Nephron progenitor cell (in vitro differentiated cells): ENCODE measurements around the gene SESN3.

Source experiments
- DNase-seq: peaks from one replicate; pipeline ENCODE4 v3.0.0; 2021
- H3K27ac Mint-ChIP-seq: 2 replicates; pipeline ENCODE4 v1.8.0; 2021; ENCODE audit warnings: mild to moderate bottlenecking, moderate library complexity, mixed read lengths
- H3K27me3 Mint-ChIP-seq: 2 replicates; pipeline ENCODE4 v1.8.0; 2021; ENCODE audit warnings: mild to moderate bottlenecking, low read depth, mixed read lengths; ENCODE audit not compliant: poor library complexity
- H3K36me3 Mint-ChIP-seq: 2 replicates; pipeline ENCODE4 v1.8.0; 2021; ENCODE audit warnings: low read depth, mixed read lengths
- H3K4me1 Mint-ChIP-seq: 2 replicates; pipeline ENCODE4 v1.8.0; 2021; ENCODE audit warnings: mixed read lengths
- H3K4me3 Mint-ChIP-seq: 2 replicates; pipeline ENCODE4 v1.8.0; 2021; ENCODE audit warnings: mild to moderate bottlenecking, moderate library complexity, mixed read lengths
- H3K9me3 Mint-ChIP-seq: 2 replicates; pipeline ENCODE4 v1.8.0; 2021; ENCODE audit warnings: mild to moderate bottlenecking, moderate library complexity, mixed read lengths
- TF ChIP-seq, protein P1 (sequence below): fragments of 200-600 bp; sonication (generic); IDR thresholded peaks from 2 replicates; pipeline ENCODE4 v1.5.0; 2021; ENCODE audit warnings: antibody characterized with exemption

The SESN3 gene

DNA sequence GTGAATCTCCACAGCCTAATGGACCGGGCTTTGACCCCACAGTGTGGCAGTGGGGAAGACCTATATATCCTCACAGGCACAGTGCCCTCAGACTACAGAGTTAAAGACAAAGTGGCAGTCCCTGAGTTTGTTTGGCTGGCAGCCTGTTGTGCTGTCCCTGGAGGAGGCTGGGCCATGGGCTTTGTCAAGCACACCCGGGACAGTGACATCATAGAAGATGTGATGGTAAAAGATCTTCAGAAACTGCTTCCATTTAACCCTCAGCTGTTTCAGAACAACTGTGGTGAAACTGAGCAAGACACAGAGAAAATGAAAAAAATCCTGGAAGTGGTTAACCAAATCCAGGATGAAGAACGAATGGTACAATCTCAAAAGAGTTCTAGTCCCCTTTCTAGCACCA is 102.4 kb downstream of the SESN3 start:
- TF ChIP-seq, protein P1, sequence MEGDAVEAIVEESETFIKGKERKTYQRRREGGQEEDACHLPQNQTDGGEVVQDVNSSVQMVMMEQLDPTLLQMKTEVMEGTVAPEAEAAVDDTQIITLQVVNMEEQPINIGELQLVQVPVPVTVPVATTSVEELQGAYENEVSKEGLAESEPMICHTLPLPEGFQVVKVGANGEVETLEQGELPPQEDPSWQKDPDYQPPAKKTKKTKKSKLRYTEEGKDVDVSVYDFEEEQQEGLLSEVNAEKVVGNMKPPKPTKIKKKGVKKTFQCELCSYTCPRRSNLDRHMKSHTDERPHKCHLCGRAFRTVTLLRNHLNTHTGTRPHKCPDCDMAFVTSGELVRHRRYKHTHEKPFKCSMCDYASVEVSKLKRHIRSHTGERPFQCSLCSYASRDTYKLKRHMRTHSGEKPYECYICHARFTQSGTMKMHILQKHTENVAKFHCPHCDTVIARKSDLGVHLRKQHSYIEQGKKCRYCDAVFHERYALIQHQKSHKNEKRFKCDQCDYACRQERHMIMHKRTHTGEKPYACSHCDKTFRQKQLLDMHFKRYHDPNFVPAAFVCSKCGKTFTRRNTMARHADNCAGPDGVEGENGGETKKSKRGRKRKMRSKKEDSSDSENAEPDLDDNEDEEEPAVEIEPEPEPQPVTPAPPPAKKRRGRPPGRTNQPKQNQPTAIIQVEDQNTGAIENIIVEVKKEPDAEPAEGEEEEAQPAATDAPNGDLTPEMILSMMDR, result no peak
- no peak overlapping the region for H3K27ac Mint-ChIP-seq

DNA sequence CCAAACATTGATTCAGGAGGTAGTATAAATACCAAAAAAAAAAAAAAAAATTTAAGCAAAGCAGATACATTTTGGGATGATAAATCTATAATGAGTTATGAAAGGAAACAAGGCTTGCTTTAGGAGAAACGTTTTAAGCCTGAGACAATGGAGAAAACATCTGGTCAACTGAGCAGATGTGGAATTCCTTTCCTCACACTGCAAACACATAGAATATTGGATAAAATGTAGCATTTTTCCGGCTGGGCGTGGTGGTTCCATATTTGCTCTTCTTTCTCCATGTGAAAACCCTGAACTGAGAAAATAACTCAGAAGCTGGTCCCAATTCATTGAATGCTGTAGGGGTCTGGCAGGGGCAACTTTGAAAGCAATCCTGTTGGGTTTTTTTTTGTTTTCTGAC is 107.4 kb downstream of the SESN3 start:
- peaks cover 4% of the 10 kb centered on the region for H3K9me3 Mint-ChIP-seq
- H3K36me3 Mint-ChIP-seq, result no peaks in the 10 kb centered on the region
- DNase-seq, result no peak
- H3K27ac Mint-ChIP-seq, result no peak overlapping the region
- TF ChIP-seq, protein P1, result no peak
- H3K4me1 Mint-ChIP-seq, result peaks cover 13% of the 10 kb centered on the region
- H3K27me3 Mint-ChIP-seq, result peaks cover 5% of the 10 kb centered on the region
- H3K4me3 Mint-ChIP-seq, result no peak overlapping the region

More for the DNA sequence above, 102.4 kb downstream of the SESN3 start:
- Mint-ChIP-seq H3K4me3 (no peak overlapping the region), H3K9me3 (no peaks in the 10 kb centered on the region), H3K4me1 (peaks cover 9% of the 10 kb centered on the region), H3K27me3 (peaks cover 2% of the 10 kb centered on the region), H3K36me3 (no peaks in the 10 kb centered on the region)
- DNase-seq, result no peak

DNA sequence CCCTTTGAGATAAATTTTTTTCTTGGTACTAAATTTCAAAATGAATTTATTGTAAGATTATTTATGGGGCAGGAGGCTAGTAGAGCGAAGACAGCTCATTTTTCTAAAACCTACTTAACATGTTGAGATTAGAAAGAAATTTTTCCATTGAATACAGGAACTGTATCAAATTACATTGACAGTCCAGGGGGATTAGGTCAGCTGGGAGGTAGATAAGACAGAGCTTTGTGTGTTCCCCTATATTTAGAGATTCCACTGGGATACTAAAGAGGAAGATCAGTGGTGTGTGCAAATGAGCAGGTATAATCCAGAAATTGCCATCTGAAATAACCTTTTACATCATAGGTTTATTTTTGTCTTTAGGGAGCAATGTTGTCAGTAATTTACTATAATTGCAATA is 109.3 kb downstream of the SESN3 start:
- no peak for DNase-seq
- Mint-ChIP-seq H3K27ac (no peak overlapping the region), H3K36me3 (no peaks in the 10 kb centered on the region), H3K27me3 (peaks cover 5% of the 10 kb centered on the region), H3K9me3 (peaks cover 15% of the 10 kb centered on the region), H3K4me1 (peaks cover 6% of the 10 kb centered on the region), H3K4me3 (no peak overlapping the region)
- TF ChIP-seq, protein P1, result no peak

DNA sequence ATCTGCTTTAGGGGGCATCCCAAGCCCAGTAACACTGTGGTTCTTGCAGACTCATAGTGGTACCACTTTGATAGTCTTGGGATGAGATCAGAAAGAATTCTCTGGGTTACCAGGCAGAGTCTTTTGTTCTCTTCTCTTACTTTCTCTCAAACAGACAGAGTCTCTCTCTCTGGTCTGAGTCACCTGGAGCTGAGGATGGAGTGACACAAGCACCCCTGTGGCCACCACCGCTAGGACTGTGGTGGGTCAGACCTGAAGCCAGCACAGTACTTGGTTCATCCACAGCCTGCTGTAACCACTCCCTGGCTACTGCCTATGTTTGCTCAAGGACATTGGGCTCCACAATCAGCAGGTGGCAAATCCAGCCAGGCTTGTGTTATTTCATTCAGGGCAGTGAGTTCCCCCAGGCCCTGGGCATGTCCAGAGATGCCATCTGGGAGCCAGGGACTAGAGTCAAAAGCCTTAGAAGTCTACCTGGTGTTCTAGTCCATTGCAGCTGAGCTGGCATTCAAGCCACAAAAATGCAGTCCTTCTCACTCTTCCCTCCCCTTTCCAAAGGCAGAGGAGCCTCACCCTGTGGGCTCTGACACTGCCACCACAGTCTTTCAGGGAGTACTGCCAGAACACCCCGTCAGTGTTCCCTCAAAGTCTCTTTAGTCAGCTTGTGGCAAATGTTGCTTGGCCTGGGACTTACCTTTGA is 111.5 kb downstream of the SESN3 start:
- peaks cover 6% of the 10 kb centered on the region for H3K4me1 Mint-ChIP-seq
- no peak overlapping the region for H3K27ac Mint-ChIP-seq
- no peaks in the 10 kb centered on the region for H3K36me3 Mint-ChIP-seq
- H3K9me3 Mint-ChIP-seq, result peaks cover 15% of the 10 kb centered on the region
- H3K4me3 Mint-ChIP-seq, result no peak overlapping the region
- peaks cover 3% of the 10 kb centered on the region for H3K27me3 Mint-ChIP-seq
- TF ChIP-seq, protein P1, result no peak
- DNase-seq, result no peak

DNA sequence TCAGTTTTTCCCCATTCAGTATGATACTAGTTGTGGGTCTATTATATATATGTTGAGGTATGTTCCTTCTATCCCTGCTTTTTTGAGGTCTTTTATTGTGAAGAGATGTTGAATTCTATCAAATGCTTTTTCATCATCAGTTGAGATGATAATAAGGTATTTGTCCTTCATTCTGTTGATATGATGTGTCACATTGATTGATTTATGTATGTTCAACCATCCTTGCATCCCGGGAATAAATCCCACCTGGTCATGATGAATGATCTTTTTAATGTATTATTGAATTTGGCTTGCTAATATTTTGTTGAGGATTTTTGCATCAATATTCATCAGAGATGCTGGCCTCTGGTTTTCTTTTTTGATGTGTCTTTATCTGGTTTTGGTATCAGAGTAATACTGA is 115.4 kb downstream of the SESN3 start:
- Mint-ChIP-seq H3K4me1 (peaks cover 8% of the 10 kb centered on the region), H3K36me3 (peaks cover 6% of the 10 kb centered on the region), H3K27ac (no peak overlapping the region), H3K4me3 (no peak overlapping the region), H3K9me3 (peaks cover 20% of the 10 kb centered on the region), H3K27me3 (peaks cover 7% of the 10 kb centered on the region)
- TF ChIP-seq, protein P1, result no peak
- DNase-seq, result no peak
